Loucy (cell line): ENCODE measurements around the gene SCAMP4.
"Not testable (repeated sequence)": the region's sequence is repeated elsewhere in the genome, so short reads cannot be mapped to it uniquely, and the experiment has no call there.

Experiments used
- H2AFZ ChIP-seq: fragments of 200-600 bp; sonication (generic); 2 replicates; pipeline ENCODE4 v1.6.0; 2016; ENCODE audit warnings: antibody characterized with exemption, mild to moderate bottlenecking, low read length, moderate library complexity
- H3F3A ChIP-seq: fragments of 200-600 bp; 2 replicates; pipeline ENCODE4 v1.6.0; 2016; ENCODE audit warnings: antibody characterized with exemption, low read depth, mild to moderate bottlenecking
- H3K27me3 ChIP-seq: fragments of 200-600 bp; sonication (generic); 2 replicates; pipeline ENCODE4 v1.6.1; 2014; ENCODE audit warnings: low read length, mild to moderate bottlenecking; ENCODE audit not compliant: insufficient read depth, poor library complexity, severe bottlenecking
- H3K36me3 ChIP-seq: fragments of 200-600 bp; sonication (generic); 2 replicates; pipeline ENCODE4 v1.6.1; 2016; ENCODE audit warnings: low read length; ENCODE audit not compliant: insufficient read depth
- H3K4me1 ChIP-seq: fragments of 200-600 bp; sonication (generic); 2 replicates; pipeline ENCODE4 v1.5.1; 2014; ENCODE audit warnings: low read length, mild to moderate bottlenecking; ENCODE audit not compliant: insufficient read depth, poor library complexity, severe bottlenecking
- H3K4me2 ChIP-seq: fragments of 200-600 bp; sonication (generic); 2 replicates; pipeline ENCODE4 v1.6.0; 2014; ENCODE audit warnings: antibody characterized with exemption, low read length, low read depth, mild to moderate bottlenecking; ENCODE audit not compliant: poor library complexity, severe bottlenecking
- H3K4me3 ChIP-seq: fragments of 200-600 bp; sonication (generic); 2 replicates; pipeline ENCODE4 v1.5.1; 2014; ENCODE audit warnings: low read length, mild to moderate bottlenecking, mixed read lengths; ENCODE audit not compliant: poor library complexity, severe bottlenecking
- H3K79me2 ChIP-seq: fragments of 200-600 bp; sonication (generic); 2 replicates; pipeline ENCODE4 v1.6.1; 2014; ENCODE audit warnings: low read length; ENCODE audit not compliant: insufficient read depth
- H3K9ac ChIP-seq: fragments of 200-600 bp; sonication (generic); 2 replicates; pipeline ENCODE4 v1.6.0; 2014; ENCODE audit warnings: mild to moderate bottlenecking, low read depth, low read length, moderate library complexity; ENCODE audit not compliant: poor library complexity, severe bottlenecking
- H3K9me2 ChIP-seq: fragments of 200-600 bp; sonication (generic); replicated peaks from 2 replicates; pipeline ENCODE4 v1.6.1; 2016; ENCODE audit warnings: low read depth, low read length, mixed read lengths
- H3K9me3 ChIP-seq: fragments of 200-600 bp; sonication (generic); 2 replicates; pipeline ENCODE4 v1.6.1; 2014; ENCODE audit warnings: mild to moderate bottlenecking, antibody characterized with exemption, low read length, low read depth; ENCODE audit not compliant: insufficient read depth
- H4K20me1 ChIP-seq: fragments of 200-600 bp; sonication (generic); 2 replicates; pipeline ENCODE4 v1.6.0; 2014; ENCODE audit warnings: antibody characterized with exemption, low read length, mild to moderate bottlenecking; ENCODE audit not compliant: insufficient read depth, poor library complexity, severe bottlenecking
- EZH2phosphoT487 ChIP-seq: fragments of 200-600 bp; IDR thresholded peaks from 2 replicates; pipeline ENCODE4 v1.6.1; 2018; ENCODE audit warnings: antibody characterized with exemption, mild to moderate bottlenecking, moderate library complexity, borderline replicate concordance
- TF ChIP-seq, protein P1 (sequence below): fragments of 200-600 bp; sonication (generic); conservative IDR thresholded peaks from 2 replicates; pipeline ENCODE4 v1.5.1; 2014; ENCODE audit warnings: mild to moderate bottlenecking, antibody characterized with exemption, low read length

SCAMP4 gene

DNA sequence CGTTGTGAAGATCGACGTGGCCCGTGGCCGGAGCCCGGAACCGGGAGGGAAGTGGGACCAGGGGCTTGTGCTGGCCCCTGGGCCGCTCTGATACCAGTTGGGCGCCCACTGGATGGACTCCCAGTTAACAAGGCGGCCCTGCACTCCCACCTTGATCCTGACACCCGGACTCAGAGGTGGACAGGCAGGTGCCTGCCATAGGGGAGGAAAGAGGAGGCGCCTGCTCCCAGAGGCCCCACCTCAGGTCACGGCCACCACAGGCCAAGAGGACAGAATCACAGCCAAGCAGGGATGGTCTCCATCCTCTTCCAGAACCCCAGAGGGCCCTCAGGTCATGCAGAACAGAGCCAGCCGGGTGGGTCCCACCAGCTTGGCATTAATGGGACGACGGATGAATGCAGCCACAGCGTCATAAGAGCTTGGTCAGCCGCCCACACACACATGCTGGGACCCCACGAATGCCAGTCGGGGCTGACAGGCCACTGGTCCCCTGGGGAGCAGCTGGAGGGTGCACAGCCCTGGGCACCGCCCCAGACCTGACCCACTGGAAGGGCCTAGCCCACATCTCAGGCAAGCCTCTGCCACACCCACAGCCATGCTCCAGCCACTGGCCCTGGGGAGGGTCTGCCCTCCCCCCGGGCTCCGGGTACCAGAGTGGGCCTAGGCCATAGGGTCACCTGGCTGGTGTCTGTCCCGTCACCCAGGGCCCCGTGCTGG, 32.2 kb upstream of the SCAMP4 start:
- Histone ChIP-seq H3K79me2 (peaks cover 56% of the 10 kb centered on the region), H2AFZ (no peak overlapping the region), H3K4me2 (peak overlapping the region; percentile 96), H3K27me3 (no peaks in the 10 kb centered on the region), H3F3A (no peaks in the 10 kb centered on the region), H3K36me3 (no peaks in the 10 kb centered on the region), H3K4me1 (peaks cover 25% of the 10 kb centered on the region), H4K20me1 (peaks cover 31% of the 10 kb centered on the region), H3K9ac (peak overlapping the region; percentile 88), H3K9me2 (no peaks in the 10 kb centered on the region), H3K9me3 (no peaks in the 10 kb centered on the region), H3K4me3 (peak overlapping the region; percentile 95)
- TF ChIP-seq EZH2phosphoT487: no peak
- TF ChIP-seq, protein P1, sequence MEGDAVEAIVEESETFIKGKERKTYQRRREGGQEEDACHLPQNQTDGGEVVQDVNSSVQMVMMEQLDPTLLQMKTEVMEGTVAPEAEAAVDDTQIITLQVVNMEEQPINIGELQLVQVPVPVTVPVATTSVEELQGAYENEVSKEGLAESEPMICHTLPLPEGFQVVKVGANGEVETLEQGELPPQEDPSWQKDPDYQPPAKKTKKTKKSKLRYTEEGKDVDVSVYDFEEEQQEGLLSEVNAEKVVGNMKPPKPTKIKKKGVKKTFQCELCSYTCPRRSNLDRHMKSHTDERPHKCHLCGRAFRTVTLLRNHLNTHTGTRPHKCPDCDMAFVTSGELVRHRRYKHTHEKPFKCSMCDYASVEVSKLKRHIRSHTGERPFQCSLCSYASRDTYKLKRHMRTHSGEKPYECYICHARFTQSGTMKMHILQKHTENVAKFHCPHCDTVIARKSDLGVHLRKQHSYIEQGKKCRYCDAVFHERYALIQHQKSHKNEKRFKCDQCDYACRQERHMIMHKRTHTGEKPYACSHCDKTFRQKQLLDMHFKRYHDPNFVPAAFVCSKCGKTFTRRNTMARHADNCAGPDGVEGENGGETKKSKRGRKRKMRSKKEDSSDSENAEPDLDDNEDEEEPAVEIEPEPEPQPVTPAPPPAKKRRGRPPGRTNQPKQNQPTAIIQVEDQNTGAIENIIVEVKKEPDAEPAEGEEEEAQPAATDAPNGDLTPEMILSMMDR: no peak

DNA sequence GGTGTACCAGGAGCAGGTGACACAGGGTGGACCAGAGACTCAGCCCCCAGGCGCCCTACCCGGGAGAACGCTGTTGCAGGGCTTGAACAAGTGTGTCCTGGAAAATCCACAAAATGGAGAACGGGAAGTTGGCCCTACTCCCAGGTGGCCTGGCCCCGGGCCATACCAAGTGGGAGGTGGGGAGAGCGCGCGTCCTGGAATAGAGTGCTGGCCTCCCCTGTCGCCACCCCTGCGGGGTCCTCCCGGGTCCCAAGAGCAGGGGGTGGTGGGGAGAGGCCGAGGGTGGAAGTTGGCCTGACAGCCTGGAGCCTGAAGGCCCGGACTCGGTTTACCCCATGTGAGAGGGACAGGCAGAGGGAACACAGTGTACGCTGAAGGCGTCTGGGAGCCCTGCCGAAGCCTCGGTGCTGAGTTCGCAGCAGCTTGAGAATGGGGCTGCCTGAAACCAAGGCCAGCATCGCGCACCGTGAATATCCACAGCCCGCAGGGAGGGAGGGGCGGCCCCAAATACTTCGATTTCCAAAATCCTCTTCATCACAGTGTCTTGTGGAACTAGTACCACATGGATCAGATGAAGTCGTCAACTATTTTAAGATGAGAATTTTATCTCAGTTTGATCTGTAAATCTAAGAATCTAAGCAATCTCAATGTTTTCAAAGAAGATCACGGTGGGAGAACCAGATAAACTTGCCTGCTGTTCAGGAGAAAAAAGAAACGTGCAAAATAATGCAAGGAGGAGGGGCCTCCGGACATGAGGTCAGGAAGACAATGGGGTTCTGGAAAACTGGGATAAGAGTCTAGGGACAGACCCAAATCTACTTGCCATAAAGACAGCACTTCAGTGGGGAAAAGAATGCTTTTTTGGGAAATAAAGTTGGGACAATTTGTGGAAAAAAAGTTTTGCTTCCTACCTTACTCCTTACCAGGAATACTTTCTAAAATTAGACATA, 31.4 kb upstream of the SCAMP4 start:
- Histone ChIP-seq H3K36me3 (no peaks in the 10 kb centered on the region), H3K9me2 (no peaks in the 10 kb centered on the region), H4K20me1 (peaks cover 31% of the 10 kb centered on the region), H3K27me3 (no peaks in the 10 kb centered on the region), H2AFZ (no peak overlapping the region), H3K4me1 (peaks cover 25% of the 10 kb centered on the region), H3F3A (no peaks in the 10 kb centered on the region), H3K9ac (peak overlapping the region; percentile 88), H3K9me3 (no peaks in the 10 kb centered on the region), H3K79me2 (peaks cover 56% of the 10 kb centered on the region), H3K4me3 (peak overlapping the region; percentile 95), H3K4me2 (peak overlapping the region; percentile 96)
- TF ChIP-seq EZH2phosphoT487: no peak
- TF ChIP-seq, protein P1: no peak

DNA sequence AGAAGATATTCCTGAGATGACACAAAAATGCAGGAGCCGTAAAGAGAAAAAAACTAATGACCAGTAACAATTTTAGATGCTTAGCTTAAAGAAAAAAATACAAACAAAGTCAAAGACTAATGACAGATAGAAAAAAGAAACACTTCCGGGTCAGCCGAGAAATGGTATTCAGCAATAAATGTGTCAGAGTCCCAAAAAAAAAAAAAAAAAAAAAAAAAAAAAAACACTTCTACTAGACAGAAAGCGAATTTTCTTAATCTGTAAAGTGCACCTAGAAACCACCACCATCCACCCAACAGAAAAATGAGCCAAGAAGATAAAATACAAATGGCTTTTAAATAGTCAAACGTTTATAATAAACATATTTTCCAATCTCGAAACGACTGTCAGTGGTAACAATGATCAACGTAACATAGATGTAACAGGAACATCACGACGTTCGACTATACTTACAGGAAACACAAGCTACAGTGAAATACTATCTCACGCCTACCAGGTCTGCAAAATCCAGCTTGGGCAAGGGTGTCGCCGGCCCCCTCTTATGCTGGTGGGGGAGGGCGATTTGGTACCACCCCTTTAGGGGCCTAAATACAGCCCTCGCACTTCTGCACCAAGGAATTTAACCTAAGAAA, 30.5 kb upstream of the SCAMP4 start:
- Histone ChIP-seq H4K20me1 (peaks cover 31% of the 10 kb centered on the region), H2AFZ (no peak overlapping the region), H3K27me3 (no peaks in the 10 kb centered on the region), H3K4me2 (peak overlapping the region; percentile 96), H3K79me2 (peaks cover 56% of the 10 kb centered on the region), H3K4me3 (peak overlapping the region; percentile 95), H3K36me3 (no peaks in the 10 kb centered on the region), H3K9me2 (no peaks in the 10 kb centered on the region), H3F3A (no peaks in the 10 kb centered on the region), H3K9ac (peak overlapping the region; percentile 88), H3K4me1 (peaks cover 25% of the 10 kb centered on the region), H3K9me3 (no peaks in the 10 kb centered on the region)
- no peak for TF ChIP-seq EZH2phosphoT487
- TF ChIP-seq, protein P1: no peak

DNA sequence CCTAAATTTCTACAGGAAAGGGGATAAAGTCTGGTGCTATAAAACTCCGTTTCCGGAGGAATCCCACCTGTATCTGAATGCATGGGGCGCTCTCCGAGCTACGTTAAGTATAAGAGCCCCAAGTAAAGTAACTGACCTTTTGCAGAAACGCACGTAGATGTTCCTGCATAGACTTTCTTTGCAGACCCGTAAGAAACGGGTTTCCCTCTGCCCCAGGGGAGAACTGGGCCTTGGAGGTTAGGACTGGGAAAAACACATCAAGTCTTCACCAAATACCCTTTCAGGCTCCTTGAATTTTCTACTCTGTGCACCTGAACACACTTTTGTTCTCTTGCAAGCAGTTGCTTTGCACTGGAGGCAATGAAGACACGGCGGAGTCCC, 29.9 kb upstream of the SCAMP4 start:
- Histone ChIP-seq H3K4me1 (peaks cover 25% of the 10 kb centered on the region), H3K4me3 (peak overlapping the region; percentile 95), H3K79me2 (peaks cover 58% of the 10 kb centered on the region), H4K20me1 (peaks cover 31% of the 10 kb centered on the region), H3K4me2 (peak overlapping the region; percentile 96), H3K9ac (peak overlapping the region; percentile 88)
- not testable (repeated sequence) for H3F3A ChIP-seq, H3K36me3 ChIP-seq, H3K9me2 ChIP-seq, H3K27me3 ChIP-seq, H3K9me3 ChIP-seq, H2AFZ ChIP-seq
